Mucosa of stomach (tissue), 1 donor: Measurements from ENCODE around the gene PTPN2.
A peak's percentile ranks its signal among the peaks of the same experiment; 100 is the strongest.

ENCODE experiments used
- H3K27me3 ChIP-seq: one replicate; pipeline ENCODE4 v1.7.0; 2013; ENCODE audit warnings: mild to moderate bottlenecking, low read length; ENCODE audit not compliant: control insufficient read depth, insufficient read depth
- H3K36me3 ChIP-seq: one replicate; pipeline ENCODE4 v1.7.0; 2013; ENCODE audit warnings: low read length; ENCODE audit not compliant: control insufficient read depth, insufficient read depth
- H3K4me1 ChIP-seq: one replicate; pipeline ENCODE4 v1.7.0; 2013; ENCODE audit warnings: mild to moderate bottlenecking, low read length; ENCODE audit not compliant: control insufficient read depth, insufficient read depth
- H3K4me3 ChIP-seq: one replicate; pipeline ENCODE4 v1.7.0; 2013; ENCODE audit warnings: low read length
- H3K9ac ChIP-seq: one replicate; pipeline ENCODE4 v1.7.0; 2013; ENCODE audit warnings: mild to moderate bottlenecking, low read length, moderate library complexity
- H3K9me3 ChIP-seq: one replicate; pipeline ENCODE4 v1.7.0; 2013; ENCODE audit warnings: mild to moderate bottlenecking, low read length, moderate library complexity; ENCODE audit not compliant: control insufficient read depth
- donor health status: Pancreatic carcinoma.

The PTPN2 gene

GRCh38 chr18:12883684-12884405 lies at the start of gene PTPN2:
TSS of gene PTPN2 (minus strand) at chr18:12884237. CDS start at chr18:12884141, 96 bp downstream.
- Histone ChIP-seq H3K9ac (peak within 1 kb of the TSS; percentile 94), H3K9me3 (no peaks in the 10 kb centered on the region), H3K27me3 (no peaks in the 10 kb centered on the region), H3K36me3 (no peaks in the 10 kb centered on the region), H3K4me1 (peaks cover 9% of the 10 kb centered on the region), H3K4me3 (peak within 1 kb of the TSS; percentile 63)

- Histone ChIP-seq H3K27me3 (no peaks in the 10 kb centered on the region), H3K36me3 (no peaks in the 10 kb centered on the region), H3K4me3 (no peak overlapping the region), H3K9me3 (no peaks in the 10 kb centered on the region), H3K9ac (no peak overlapping the region), H3K4me1 (peaks cover 6% of the 10 kb centered on the region)
These were observed 49.3 kb upstream of the PTPN2 start for GRCh38 chr18:12933327-12933726.

DNA sequence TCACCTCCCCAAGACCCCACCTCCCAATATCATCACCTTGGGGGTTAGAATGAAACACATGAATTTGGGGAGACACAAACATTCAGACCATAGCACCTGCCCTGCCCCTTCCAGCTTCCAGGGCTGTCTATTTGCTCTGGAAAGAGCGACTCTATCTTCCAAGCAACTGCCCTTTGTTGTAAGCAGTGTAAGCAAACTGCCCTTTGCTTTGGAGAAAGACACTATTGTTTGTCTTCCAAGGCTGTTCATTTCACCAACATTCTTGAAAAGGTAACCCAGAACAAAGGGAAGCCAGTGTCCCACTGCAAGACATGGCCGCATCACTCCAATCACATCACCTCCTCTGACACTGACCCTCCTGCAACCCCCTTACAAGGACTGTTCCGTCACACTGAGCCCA lies 46.9 kb upstream of the PTPN2 start:
- H3K9me3 ChIP-seq = no peaks in the 10 kb centered on the region
- H3K27me3 ChIP-seq = no peaks in the 10 kb centered on the region
- no peak overlapping the region for H3K9ac ChIP-seq
- H3K4me3 ChIP-seq = no peak overlapping the region
- peaks cover 6% of the 10 kb centered on the region for H3K4me1 ChIP-seq
- H3K36me3 ChIP-seq = no peaks in the 10 kb centered on the region

GRCh38 chr18:12930376-12930775 lies 46.3 kb upstream of the PTPN2 start:
- no peak overlapping the region for H3K4me3 ChIP-seq
- no peaks in the 10 kb centered on the region for H3K9me3 ChIP-seq
- peaks cover 6% of the 10 kb centered on the region for H3K4me1 ChIP-seq
- no peak overlapping the region for H3K9ac ChIP-seq
- H3K27me3 ChIP-seq = no peaks in the 10 kb centered on the region
- H3K36me3 ChIP-seq = no peaks in the 10 kb centered on the region

DNA sequence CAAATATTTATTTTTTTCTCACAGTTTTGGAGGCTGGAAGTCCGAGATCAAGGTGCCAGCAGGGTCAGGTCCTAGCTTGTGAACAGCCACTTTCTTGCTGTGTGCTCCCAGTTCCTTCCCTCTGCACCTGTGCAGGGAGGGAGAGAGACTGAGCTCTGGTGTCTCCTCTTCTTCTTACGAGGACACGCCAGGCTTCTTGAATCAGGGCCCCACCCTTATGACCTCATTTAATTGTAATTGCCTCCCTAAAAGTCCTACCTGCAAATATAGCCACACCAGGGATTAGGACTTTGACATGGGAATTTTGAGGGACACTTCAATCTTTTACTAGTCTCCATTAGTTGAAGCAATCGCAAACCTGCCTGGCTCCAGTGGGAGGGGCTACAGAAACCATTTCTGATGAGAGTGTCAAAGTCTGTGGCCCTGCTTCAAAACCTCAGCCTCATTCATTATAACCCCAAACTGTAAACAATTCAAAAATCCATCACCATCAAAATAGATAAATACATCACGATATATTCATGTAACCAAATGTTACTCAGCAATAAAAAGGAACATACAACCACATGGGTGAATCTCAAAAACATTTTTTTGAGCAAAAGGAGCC lies 45.5 kb upstream of the PTPN2 start:
- no peak overlapping the region for H3K9ac ChIP-seq
- no peaks in the 10 kb centered on the region for H3K36me3 ChIP-seq
- H3K4me1 ChIP-seq = peaks cover 3% of the 10 kb centered on the region
- H3K9me3 ChIP-seq = no peaks in the 10 kb centered on the region
- H3K4me3 ChIP-seq = no peak overlapping the region
- no peaks in the 10 kb centered on the region for H3K27me3 ChIP-seq

DNA sequence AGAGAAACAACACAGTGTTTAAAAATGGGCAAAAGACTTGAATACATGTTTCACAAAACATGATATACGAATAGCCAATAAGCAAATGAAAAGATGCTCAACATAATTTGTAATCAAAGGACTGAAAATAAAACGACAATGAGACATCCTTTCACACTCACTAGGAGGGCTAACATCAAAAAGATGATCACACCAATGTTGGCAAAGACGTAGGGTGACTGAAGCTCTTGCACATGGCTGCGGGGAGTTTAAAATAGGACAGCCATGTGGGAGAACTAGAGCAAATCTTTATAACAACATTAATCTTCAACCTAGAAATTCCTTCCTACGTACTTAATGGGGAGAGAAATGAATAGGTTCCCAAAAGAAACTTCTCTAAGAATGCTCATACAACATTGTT lies 44.6 kb upstream of the PTPN2 start:
- H3K9me3 ChIP-seq = no peaks in the 10 kb centered on the region
- H3K4me3 ChIP-seq = no peak overlapping the region
- H3K36me3 ChIP-seq = no peaks in the 10 kb centered on the region
- H3K4me1 ChIP-seq = no peaks in the 10 kb centered on the region
- H3K9ac ChIP-seq = no peak overlapping the region
- no peaks in the 10 kb centered on the region for H3K27me3 ChIP-seq

GRCh38 chr18:12928206-12928605 lies 44.2 kb upstream of the PTPN2 start:
- Histone ChIP-seq H3K9ac (no peak overlapping the region), H3K36me3 (no peaks in the 10 kb centered on the region), H3K27me3 (no peaks in the 10 kb centered on the region), H3K4me1 (no peaks in the 10 kb centered on the region), H3K4me3 (no peak overlapping the region), H3K9me3 (no peaks in the 10 kb centered on the region)

DNA sequence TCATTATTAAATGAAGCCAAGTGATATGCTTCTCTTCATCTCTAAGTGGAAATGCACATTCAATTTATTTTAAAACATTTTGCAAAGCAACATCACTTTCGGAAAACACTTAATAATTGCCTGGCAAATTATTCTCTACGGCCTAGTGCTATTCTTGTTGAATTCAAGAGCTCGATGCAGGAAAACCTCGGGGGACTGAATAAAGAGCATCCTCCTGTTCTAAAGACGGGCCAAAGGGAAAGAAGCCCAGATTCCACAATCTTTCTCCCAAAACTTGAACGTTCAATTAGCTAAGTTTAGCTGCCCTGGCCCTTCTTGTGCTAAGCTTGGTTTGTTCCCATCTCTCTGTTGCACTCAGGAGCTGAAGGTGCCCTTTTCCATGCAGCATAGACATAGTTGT lies 40.6 kb upstream of the PTPN2 start:
- Histone ChIP-seq H3K4me3 (no peak overlapping the region), H3K4me1 (no peaks in the 10 kb centered on the region), H3K9me3 (no peaks in the 10 kb centered on the region), H3K36me3 (no peaks in the 10 kb centered on the region), H3K9ac (no peak overlapping the region), H3K27me3 (no peaks in the 10 kb centered on the region)

DNA sequence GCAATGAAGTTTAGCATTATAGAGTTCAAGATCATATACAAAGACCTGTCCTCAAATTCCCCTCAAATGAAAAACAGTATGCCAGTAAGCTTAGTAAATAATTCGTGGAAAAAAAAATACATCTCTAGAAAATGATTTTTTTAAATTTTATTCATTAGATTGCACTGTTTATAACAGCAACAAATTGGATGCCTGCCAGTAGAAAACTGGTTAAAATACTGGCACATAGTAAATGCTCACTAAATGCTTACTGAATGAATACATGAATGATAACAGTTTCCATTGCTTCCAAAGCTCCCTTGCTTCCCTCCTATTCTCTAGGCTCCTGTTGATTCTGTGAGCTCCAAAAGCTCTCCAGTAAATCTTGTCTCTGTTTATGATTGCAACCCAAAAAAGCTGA lies 38.2 kb upstream of the PTPN2 start:
- Histone ChIP-seq H3K4me1 (no peaks in the 10 kb centered on the region), H3K4me3 (no peak overlapping the region), H3K9ac (no peak overlapping the region), H3K9me3 (no peaks in the 10 kb centered on the region), H3K27me3 (no peaks in the 10 kb centered on the region), H3K36me3 (no peaks in the 10 kb centered on the region)

GRCh38 chr18:12921178-12921577 lies 37.1 kb upstream of the PTPN2 start:
- H3K4me3 ChIP-seq = no peak overlapping the region
- no peaks in the 10 kb centered on the region for H3K27me3 ChIP-seq
- H3K4me1 ChIP-seq = no peaks in the 10 kb centered on the region
- H3K9ac ChIP-seq = no peak overlapping the region
- no peaks in the 10 kb centered on the region for H3K9me3 ChIP-seq
- no peaks in the 10 kb centered on the region for H3K36me3 ChIP-seq

DNA sequence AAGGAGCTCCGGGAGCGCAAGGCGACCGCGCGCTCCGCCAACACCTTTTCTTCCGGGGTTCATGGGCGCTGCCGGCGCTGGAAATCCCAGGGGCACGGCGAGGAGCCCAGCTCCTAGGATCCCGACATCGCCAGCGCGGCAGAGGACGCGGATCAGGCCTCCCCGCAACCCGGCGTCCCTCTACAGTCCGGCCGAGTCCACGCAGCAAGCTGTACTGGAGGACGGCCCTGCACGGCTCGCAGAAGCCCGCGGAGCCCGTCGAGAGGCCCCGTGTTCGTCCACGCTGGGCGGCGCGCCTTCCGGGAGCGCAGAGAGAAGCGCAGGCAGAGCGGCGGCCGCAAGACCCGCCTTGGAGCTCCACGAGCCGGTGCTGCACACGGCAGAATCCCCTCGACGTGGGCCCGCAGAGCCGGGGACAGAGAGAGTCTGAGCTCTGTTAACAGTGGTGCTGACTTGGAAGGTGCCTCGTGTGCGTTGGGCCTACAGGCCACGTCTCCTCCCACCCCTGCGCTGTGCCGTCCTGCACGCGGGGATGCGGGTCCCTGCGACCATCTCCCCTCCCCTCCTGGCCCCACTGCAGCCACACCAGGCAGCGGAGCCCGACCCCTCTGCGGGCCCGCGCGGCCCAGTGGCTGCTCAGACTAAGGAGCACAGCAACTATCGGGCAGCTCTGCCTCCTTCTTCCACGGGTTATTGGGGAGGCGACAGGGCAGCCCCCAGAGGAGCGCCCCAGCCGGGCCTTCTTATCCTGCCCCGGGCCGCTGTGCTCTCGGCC lies 28.1 kb upstream of the PTPN2 start:
- H3K4me1 ChIP-seq = peaks cover 5% of the 10 kb centered on the region
- H3K4me3 ChIP-seq = no peak overlapping the region
- H3K9me3 ChIP-seq = no peaks in the 10 kb centered on the region
- peaks cover 18% of the 10 kb centered on the region for H3K27me3 ChIP-seq
- no peak overlapping the region for H3K9ac ChIP-seq
- no peaks in the 10 kb centered on the region for H3K36me3 ChIP-seq
